C1 segment of cervical spinal cord (tissue), 14 donors: Measurements from ENCODE around the gene CRYBG2.

Source experiments
- DNase-seq, 14 donors: peaks; one replicate each; lab custom pipeline; 2025; lab: John Stamatoyannopoulos, UW

The CRYBG2 gene

GRCh38 chr1:26280333-26281042, 73.4 kb downstream of the CRYBG2 start:
- DNase-seq, result peak in 2 of 14 donors; percentile 29 to 43

GRCh38 chr1:26279456-26280332, 74.2 kb downstream of the CRYBG2 start, which contains the start of gene SH3BGRL3:
TSS of gene SH3BGRL3 (plus strand) at chr1:26280086. CDS start at chr1:26280156, 70 bp downstream.
- peak in 13 of 14 donors; percentile 50 to 85 (median 74) for DNase-seq

DNA sequence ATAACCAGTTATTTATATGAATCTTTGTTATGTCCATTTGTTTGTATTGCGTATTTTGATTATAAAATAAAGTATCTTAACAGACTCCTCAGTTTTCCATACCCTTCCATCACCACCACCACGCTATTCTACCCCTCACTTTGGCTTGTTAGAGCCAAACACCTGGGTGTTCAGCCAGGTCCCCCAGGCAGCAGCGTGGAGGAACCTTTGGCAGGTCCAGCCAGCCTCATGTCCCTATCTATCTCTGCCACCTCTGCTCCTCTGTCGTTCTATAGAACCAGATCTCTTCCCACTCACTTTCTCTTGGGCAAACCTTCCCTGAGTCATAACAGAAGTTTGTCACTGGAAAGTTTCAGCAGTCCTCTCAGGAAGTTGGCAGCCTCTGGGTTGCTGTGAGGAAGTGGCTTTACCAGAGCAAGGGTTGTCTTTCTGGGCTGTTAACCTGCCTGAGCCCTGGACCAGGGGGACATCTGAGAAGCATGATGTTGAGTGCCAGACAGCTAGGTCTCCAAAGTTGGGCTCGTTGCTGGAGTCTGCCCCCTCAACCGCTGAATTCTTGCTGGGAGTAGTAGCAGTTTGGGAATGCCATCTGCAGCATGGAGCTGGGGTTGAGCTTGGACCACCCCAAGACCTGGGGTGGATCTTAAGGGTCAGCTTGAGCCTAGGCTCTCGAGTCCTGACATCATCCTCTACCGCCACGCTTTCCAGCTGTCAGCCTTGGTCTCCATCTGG, 75.0 kb downstream of the CRYBG2 start:
- DNase-seq, result peak in 2 of 14 donors; percentile 18 to 22

DNA sequence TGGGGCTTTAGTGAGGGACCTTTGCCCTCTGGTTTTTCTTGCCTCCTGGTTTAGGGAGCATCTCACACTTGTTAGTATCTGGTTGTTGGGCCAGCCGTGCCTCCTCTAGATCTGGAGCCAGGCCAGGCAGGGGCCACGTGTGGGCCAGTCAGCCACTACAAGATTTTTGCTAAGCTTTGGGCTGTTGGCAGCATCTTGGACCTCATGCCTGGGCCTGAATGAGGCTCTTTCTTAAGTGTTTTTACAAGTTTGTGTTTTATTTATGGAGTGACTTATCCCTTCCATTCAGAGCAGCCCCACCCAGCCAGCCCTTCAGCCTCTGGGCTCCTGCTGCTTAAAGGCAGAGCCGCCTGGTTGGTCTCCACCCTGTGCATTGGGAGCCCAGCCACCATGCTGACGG, 75.6 kb downstream of the CRYBG2 start:
- peak in 5 of 14 donors; percentile 19 to 58 (median 27) for DNase-seq

- no peak for DNase-seq
Measured at GRCh38 chr1:26277719-26278118, 76.2 kb downstream of the CRYBG2 start.

DNA sequence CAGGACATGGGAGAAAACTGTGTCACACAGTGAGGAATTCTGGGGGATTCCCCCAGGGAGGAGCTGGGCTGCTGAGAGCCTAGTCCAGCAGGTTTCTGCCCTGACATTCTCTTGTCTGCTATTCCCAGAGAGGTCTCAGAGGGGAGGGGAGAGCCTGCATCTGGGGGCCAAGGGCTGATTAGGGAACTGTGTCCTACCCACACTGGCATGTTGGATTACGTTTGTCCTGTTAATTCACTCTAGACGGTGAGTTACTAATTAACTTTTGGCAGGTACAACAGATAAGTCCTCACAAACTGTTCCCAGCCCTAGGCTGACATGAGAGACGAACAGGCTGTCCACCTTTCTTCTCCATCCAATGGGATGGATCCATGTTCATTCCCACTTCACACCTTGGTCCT, 76.7 kb downstream of the CRYBG2 start:
- DNase-seq, result no peak

GRCh38 chr1:26276432-26276838, 77.5 kb downstream of the CRYBG2 start:
- peak in 2 of 14 donors; percentile 29 to 35 for DNase-seq

GRCh38 chr1:26275580-26276431, 78.1 kb downstream of the CRYBG2 start:
- DNase-seq, result peak in 12 of 14 donors; percentile 20 to 77 (median 66)

DNA sequence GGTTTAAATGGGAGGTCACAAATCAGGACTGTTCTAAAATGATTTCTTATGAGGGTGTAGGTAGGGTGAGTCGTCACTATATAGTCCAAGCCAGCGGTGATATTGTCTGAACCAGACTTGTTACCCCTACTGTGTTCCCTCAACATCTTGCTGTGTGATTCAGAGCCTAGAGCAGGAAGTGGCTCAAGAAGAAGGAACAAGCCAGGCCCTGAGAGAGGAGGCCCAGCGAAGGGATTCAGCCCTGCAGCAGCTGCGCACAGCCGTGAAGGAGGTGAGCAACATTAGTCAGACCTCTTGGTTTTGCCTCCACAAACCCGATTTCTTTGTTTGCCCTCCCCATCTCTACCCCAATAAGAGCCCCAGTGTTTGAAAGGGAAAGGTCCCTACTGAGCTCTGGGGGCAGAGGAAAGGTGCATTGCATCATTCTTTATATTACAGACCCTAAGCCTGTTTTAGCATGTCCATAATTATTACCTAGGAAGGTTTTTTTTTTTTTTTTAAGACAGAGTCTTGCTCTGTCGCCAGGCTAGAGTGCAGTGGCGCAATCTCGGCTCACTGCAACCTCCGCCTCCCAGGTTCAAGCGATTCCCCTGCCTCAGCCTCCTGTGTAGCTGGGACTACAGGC, 79.0 kb downstream of the CRYBG2 start:
- no peak for DNase-seq
